Activated T-helper 9 cell treated with anti-CD3 and anti-CD28 coated beads, Interleukin-2, amount 50 U/mL, for 16 hours (primary cell): ENCODE measurements around the gene SBNO2.

Source experiments
- DNase-seq: peaks from one replicate; pipeline ENCODE4 v3.0.0-alpha.2; 2020; ENCODE audit warnings: low read depth

Gene SBNO2

GRCh38 chr19:1087813-1088415 is 86.2 kb downstream of the SBNO2 start:
- DNase-seq: no peak

- no peak for DNase-seq
These were observed 87.5 kb downstream of the SBNO2 start for GRCh38 chr19:1086613-1087012.

GRCh38 chr19:1085676-1086442 is 88.2 kb downstream of the SBNO2 start:
- DNase-seq: no peak

GRCh38 chr19:1085053-1085658 is 88.9 kb downstream of the SBNO2 start:
- DNase-seq: no peak

- DNase-seq: no peak
These were observed 89.8 kb downstream of the SBNO2 start for GRCh38 chr19:1084024-1084868.

- no peak for DNase-seq
These were observed 90.9 kb downstream of the SBNO2 start for GRCh38 chr19:1082928-1083816.

- DNase-seq: peak; percentile 59
These were observed 91.7 kb downstream of the SBNO2 start for GRCh38 chr19:1082165-1082927.

GRCh38 chr19:1081301-1082164 is 92.5 kb downstream of the SBNO2 start:
- no peak for DNase-seq

GRCh38 chr19:1080360-1081161 is 93.5 kb downstream of the SBNO2 start:
- no peak for DNase-seq

- DNase-seq: peak; percentile 60
These were observed 94.4 kb downstream of the SBNO2 start for GRCh38 chr19:1079566-1080111.

GRCh38 chr19:1076951-1077350 is 97.1 kb downstream of the SBNO2 start:
- DNase-seq: peak; percentile 90

GRCh38 chr19:1076046-1076386 is 98.1 kb downstream of the SBNO2 start:
- DNase-seq: no peak

GRCh38 chr19:1074544-1075283 is 99.4 kb downstream of the SBNO2 start:
- peak; percentile 82 for DNase-seq

GRCh38 chr19:1073956-1074517 is 100.0 kb downstream of the SBNO2 start:
- no peak for DNase-seq

- no peak for DNase-seq
These were observed 100.8 kb downstream of the SBNO2 start for GRCh38 chr19:1073063-1073955.

GRCh38 chr19:1072371-1073015 is 101.6 kb downstream of the SBNO2 start:
- no peak for DNase-seq
